Fibroblast of pulmonary artery (primary cell): ENCODE results near the gene SEMA7A.

Source experiments
- DNase-seq: peaks from one replicate; pipeline ENCODE4 v3.0.0-alpha.2; 2010; ENCODE audit warnings: low read depth
- H3K4me3 ChIP-seq: replicated peaks from 2 replicates; pipeline ENCODE4 v1.5.1; 2011; ENCODE audit warnings: low read depth, mild to moderate bottlenecking, control low read depth, low read length, moderate library complexity
- TF ChIP-seq, protein P1 (sequence below): IDR thresholded peaks from 2 replicates; pipeline ENCODE4 v1.5.1; 2011; ENCODE audit warnings: mild to moderate bottlenecking, control low read depth, low read length, inconsistent platforms; ENCODE audit errors: missing control alignments

Gene SEMA7A

DNA sequence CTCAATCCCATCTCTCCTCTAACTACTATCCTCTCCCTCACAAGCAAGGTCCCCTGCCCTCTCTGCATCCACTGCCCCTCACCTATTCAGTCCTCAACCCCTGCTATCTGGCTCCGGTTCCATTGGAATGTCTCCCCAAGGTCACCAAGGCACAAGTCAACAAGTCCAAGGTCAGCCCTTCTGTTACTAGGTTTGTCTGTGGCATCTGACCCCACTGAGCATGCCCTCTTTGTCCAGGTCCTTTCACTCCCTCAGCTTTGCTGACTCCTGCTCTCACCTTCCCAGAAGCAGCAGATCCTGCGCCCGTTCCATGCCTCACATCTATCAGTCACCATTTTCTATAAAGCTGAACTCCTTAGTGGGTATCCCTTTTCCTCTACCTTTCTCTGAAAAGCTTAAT lies 8.3 kb upstream of the SEMA7A start:
- TF ChIP-seq, protein P1, sequence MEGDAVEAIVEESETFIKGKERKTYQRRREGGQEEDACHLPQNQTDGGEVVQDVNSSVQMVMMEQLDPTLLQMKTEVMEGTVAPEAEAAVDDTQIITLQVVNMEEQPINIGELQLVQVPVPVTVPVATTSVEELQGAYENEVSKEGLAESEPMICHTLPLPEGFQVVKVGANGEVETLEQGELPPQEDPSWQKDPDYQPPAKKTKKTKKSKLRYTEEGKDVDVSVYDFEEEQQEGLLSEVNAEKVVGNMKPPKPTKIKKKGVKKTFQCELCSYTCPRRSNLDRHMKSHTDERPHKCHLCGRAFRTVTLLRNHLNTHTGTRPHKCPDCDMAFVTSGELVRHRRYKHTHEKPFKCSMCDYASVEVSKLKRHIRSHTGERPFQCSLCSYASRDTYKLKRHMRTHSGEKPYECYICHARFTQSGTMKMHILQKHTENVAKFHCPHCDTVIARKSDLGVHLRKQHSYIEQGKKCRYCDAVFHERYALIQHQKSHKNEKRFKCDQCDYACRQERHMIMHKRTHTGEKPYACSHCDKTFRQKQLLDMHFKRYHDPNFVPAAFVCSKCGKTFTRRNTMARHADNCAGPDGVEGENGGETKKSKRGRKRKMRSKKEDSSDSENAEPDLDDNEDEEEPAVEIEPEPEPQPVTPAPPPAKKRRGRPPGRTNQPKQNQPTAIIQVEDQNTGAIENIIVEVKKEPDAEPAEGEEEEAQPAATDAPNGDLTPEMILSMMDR: no peak
- no peak overlapping the region for H3K4me3 ChIP-seq
- DNase-seq: no peak

GRCh38 chr15:74441248-74441941 lies 7.6 kb upstream of the SEMA7A start:
- H3K4me3 ChIP-seq: no peak overlapping the region
- TF ChIP-seq, protein P1: no peak
- DNase-seq: no peak

DNA sequence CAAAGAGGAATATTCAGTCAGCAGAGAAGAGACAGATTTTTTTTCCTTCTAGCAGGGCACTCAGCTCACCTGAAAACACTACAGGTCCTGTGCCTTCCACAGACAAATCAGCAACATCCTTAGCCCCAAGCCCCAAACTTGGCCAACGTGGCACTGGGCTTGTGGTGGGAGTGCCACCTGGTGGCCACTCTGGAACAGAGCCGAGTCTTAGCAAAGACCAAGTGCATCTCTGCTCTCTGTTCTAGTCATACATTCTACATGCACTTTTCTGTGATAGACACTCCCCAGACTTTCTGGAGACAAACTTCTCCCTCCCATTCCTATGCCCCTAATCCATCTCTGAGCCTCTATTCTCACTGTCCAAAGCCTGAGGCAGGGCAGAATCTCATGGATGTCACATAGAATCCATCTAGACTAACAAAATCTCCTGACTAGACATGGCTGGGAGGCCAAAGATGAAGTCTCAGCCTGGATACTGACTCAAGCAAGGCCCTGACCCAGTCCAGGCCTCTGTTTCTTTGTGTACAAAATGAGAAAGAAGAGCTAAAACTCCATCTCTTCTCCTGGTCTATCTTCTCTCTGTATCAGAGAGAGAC lies 5.1 kb upstream of the SEMA7A start:
- H3K4me3 ChIP-seq: no peak overlapping the region
- DNase-seq: peak; percentile 83
- TF ChIP-seq, protein P1: peak; percentile 98

DNA sequence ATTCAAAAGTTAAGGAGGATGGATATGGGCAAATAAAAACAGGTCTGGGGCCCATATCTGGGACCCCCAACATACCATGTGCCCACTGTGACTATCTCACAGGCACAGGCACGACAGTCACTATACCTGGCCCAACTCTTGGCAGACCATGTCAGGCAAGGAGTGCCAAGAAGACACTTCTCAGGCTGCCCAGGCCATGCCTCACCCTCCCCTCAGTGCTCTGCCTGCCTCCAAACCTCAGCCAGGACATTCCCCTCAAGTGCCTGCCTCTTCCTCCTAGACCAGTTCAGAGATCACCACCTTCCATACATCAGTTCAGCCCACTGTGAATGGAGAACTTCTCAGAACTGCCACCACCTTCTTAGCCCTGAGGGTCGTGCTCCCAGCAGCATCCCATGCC lies 4.4 kb upstream of the SEMA7A start:
- H3K4me3 ChIP-seq: no peak overlapping the region
- TF ChIP-seq, protein P1: no peak
- DNase-seq: no peak

GRCh38 chr15:74434263-74435136 lies 742 bp upstream of the SEMA7A start:
- TF ChIP-seq, protein P1: no peak
- H3K4me3 ChIP-seq: peak overlapping the region; percentile 57

DNA sequence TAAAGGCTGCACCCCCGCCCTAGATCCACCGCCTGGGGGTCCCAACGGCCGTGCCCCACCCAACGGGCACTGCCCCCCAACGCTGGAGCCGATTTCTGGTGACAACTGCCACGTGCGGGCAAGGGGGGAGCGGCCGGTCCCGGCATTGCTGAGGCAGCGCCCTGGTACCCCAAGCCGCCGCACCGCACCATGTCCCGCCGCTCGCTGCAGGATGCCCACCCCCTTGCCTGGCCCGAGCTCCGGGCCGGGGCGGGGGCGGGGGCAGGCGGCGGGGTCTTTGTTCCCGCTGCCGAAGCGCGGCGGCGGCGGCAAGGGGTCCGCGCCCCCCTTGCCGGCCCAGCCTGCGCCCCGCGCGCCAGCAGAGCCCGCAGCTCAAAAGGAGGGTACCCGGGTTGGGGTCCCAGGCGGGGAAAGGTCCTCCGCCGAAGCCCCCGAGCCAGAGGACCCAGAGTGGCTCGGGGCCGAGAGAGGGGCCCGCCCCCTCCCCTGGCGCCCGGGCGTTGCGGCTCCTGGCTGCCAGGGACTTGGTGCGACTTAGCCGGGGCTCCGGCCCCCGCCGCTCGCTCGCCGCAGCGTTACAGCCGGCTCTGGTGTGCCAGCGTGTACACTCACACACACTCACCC lies 678 bp downstream of the SEMA7A start:
- TF ChIP-seq, protein P1: no peak
- H3K4me3 ChIP-seq: peak overlapping the region; percentile 57
- no peak for DNase-seq

More at GRCh38 chr15:74434263-74435136, 742 bp upstream of the SEMA7A start:
- DNase-seq: peak; percentile 16
